RWPE1 (cell line): ENCODE results near the gene CYB5D1.

Source experiments
- CTCF ChIA-PET: fragments of 350-600 bp; sonication (Branson Sonifier 250); formaldehyde crosslinking; extraction: SDS; loops from one replicate; lab custom pipeline; 2021; lab: Yijun Ruan, JAX
- POLR2A ChIA-PET: fragments of 400-600 bp; formaldehyde crosslinking; extraction: SDS; loops from one replicate; lab custom pipeline; 2020; ENCODE audit warnings: antibody characterized with exemption; ENCODE audit not compliant: low non-redundant PET; lab: Yijun Ruan, JAX
- DNase-seq: peaks from one replicate; pipeline ENCODE4 v3.0.0; 2012; ENCODE audit warnings: low spot score
- H3K27ac ChIP-seq: fragments of 450-650 bp; 2 replicates; pipeline ENCODE4 v1.5.1; 2017
- CTCF ChIP-seq: fragments of 450-650 bp; conservative IDR thresholded peaks from 2 replicates; pipeline ENCODE4 v1.5.1; 2017; ENCODE audit warnings: low read depth, mild to moderate bottlenecking

The CYB5D1 gene

GRCh38 chr17:7848131-7848579 lies 9.6 kb upstream of the CYB5D1 start:
- TF ChIP-seq CTCF, result no peak
- no peak for DNase-seq
- POLR2A ChIA-PET, result no interaction called here
- CTCF ChIA-PET, result no interaction called here
- H3K27ac ChIP-seq, result no peak overlapping the region; the same call in 1 of the 2 replicates

DNA sequence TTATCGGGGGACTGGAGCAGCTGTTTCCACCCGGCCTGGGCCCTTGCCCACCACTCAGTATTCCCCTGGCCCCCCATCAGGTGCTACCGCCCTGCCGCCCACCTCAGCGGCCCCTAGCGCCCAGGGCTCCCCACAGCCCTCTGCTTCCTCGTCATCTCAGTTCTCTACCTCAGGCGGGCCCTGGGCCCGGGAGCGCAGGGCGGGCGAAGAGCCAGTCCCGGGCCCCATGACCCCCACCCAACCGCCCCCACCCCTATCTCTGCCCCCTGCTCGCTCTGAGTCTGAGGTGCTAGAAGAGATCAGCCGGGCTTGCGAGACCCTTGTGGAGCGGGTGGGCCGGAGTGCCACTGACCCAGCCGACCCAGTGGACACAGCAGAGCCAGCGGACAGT lies 9.1 kb upstream of the CYB5D1 start:
- TF ChIP-seq CTCF, result no peak
- DNase-seq, result no peak
- CTCF ChIA-PET, result no interaction called here
- peak overlapping the region; percentile 48 for H3K27ac ChIP-seq
- POLR2A ChIA-PET, result interaction anchor here (0.5 kb wide), 1 partner anchor 122 kb away, joined by 3 read pairs; no protein-coding TSS in a partner anchor

- CTCF ChIA-PET, result no interaction called here
- no peak for TF ChIP-seq CTCF
Observed at GRCh38 chr17:7849130-7849750, 8.6 kb upstream of the CYB5D1 start.

GRCh38 chr17:7849751-7850504 lies 7.9 kb upstream of the CYB5D1 start:
- ChIA-PET POLR2A (interaction anchor here (1.0 kb wide), 1 partner anchor 15 kb away, joined by 3 read pairs; no protein-coding TSS in a partner anchor), CTCF (interaction anchor here (1.5 kb wide), 1 partner anchor 102 kb away, joined by 3 read pairs; no protein-coding TSS in a partner anchor)

More at GRCh38 chr17:7849130-7849750, 8.6 kb upstream of the CYB5D1 start:
- POLR2A ChIA-PET, result interaction anchor here (0.5 kb wide), 1 partner anchor 122 kb away, joined by 3 read pairs; no protein-coding TSS in a partner anchor
- peak overlapping the region; percentile 48 for H3K27ac ChIP-seq
- DNase-seq, result no peak

DNA sequence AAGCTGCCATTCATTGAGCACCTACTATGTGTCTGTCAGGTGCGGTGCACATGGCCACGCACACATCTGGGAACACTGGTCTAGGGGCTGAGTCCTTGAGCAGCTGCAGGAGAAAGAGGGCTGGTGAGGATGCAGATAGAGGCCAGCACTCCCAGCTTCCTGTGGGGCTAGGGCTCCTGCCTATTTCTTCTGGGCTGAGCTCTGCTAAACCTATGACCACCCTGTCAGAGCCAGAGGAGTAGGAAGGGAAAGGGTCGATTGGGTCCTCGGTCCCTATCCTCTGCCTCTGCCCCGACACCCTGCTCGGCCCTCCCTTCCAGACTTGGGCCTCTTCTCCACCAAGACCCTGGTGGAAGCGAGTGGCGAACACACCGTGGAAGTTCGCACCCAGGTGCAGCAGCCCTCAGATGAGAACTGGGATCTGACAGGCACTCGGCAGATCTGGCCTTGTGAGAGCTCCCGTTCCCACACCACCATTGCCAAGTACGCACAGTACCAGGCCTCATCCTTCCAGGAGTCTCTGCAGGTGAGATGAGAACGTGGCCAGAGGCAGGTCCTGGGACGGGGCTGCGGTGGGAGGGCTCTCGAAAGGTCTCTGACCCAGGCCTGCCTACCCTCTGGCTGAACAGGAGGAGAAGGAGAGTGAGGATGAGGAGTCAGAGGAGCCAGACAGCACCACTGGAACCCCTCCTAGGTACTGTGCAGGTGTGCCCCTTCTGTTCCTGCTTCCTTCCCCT lies 6.9 kb upstream of the CYB5D1 start:
- CTCF ChIA-PET, result interaction anchor here (0.6 to 1.5 kb wide), 8 partner anchors 12 to 273 kb away, joined by 3 to 5 read pairs (median 4); no protein-coding TSS in a partner anchor
- no peak for DNase-seq
- POLR2A ChIA-PET, result interaction anchor here (1.0 to 1.5 kb wide), 2 partner anchors 8 to 16 kb away, joined by 3 to 5 read pairs; no protein-coding TSS in a partner anchor
- TF ChIP-seq CTCF, result no peak
- peak overlapping the region; percentile 94 for H3K27ac ChIP-seq

More at GRCh38 chr17:7849751-7850504, 7.9 kb upstream of the CYB5D1 start:
- no peak for TF ChIP-seq CTCF
- no peak for DNase-seq
- peak overlapping the region; percentile 48 for H3K27ac ChIP-seq
